Epithelial cell of proximal tubule (primary cell): ENCODE data around the gene PARM1. TPM values are rescaled to one million over a fixed set of nuclear protein-coding genes. Genes with fewer than 3 reads are reported as not detected.
"Not testable (repeated sequence)": the region's sequence is repeated elsewhere in the genome, so short reads cannot be mapped to it uniquely, and the experiment has no call there.

Experiments used
- DNase-seq: peaks from one replicate; pipeline ENCODE4 v3.0.0-alpha.2; 2011; ENCODE audit warnings: low read depth
- H3K4me3 ChIP-seq: 2 replicates; pipeline ENCODE4 v1.5.1; 2011; ENCODE audit warnings: low read depth, mild to moderate bottlenecking, low read length
- total RNA-seq: library from RNA; depleted of rRNA; stranded (reverse); fragments of >200 nt; gene quantifications from 2 replicates; pipeline ENCODE4 v1.2.3, GENCODE V29; 2015
- TF ChIP-seq, protein P1 (sequence below): conservative IDR thresholded peaks from 2 replicates; pipeline ENCODE4 v1.5.1; 2012; ENCODE audit warnings: low read depth, mild to moderate bottlenecking, low read length

The PARM1 gene
- total RNA-seq, 1 donor from 2014 or later, result 1.3 TPM

GRCh38 chr4:74975082-74975481 is 42.2 kb downstream of the PARM1 start:
- no peak overlapping the region for H3K4me3 ChIP-seq
- no peak for DNase-seq
- TF ChIP-seq, protein P1, sequence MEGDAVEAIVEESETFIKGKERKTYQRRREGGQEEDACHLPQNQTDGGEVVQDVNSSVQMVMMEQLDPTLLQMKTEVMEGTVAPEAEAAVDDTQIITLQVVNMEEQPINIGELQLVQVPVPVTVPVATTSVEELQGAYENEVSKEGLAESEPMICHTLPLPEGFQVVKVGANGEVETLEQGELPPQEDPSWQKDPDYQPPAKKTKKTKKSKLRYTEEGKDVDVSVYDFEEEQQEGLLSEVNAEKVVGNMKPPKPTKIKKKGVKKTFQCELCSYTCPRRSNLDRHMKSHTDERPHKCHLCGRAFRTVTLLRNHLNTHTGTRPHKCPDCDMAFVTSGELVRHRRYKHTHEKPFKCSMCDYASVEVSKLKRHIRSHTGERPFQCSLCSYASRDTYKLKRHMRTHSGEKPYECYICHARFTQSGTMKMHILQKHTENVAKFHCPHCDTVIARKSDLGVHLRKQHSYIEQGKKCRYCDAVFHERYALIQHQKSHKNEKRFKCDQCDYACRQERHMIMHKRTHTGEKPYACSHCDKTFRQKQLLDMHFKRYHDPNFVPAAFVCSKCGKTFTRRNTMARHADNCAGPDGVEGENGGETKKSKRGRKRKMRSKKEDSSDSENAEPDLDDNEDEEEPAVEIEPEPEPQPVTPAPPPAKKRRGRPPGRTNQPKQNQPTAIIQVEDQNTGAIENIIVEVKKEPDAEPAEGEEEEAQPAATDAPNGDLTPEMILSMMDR, result no peak

DNA sequence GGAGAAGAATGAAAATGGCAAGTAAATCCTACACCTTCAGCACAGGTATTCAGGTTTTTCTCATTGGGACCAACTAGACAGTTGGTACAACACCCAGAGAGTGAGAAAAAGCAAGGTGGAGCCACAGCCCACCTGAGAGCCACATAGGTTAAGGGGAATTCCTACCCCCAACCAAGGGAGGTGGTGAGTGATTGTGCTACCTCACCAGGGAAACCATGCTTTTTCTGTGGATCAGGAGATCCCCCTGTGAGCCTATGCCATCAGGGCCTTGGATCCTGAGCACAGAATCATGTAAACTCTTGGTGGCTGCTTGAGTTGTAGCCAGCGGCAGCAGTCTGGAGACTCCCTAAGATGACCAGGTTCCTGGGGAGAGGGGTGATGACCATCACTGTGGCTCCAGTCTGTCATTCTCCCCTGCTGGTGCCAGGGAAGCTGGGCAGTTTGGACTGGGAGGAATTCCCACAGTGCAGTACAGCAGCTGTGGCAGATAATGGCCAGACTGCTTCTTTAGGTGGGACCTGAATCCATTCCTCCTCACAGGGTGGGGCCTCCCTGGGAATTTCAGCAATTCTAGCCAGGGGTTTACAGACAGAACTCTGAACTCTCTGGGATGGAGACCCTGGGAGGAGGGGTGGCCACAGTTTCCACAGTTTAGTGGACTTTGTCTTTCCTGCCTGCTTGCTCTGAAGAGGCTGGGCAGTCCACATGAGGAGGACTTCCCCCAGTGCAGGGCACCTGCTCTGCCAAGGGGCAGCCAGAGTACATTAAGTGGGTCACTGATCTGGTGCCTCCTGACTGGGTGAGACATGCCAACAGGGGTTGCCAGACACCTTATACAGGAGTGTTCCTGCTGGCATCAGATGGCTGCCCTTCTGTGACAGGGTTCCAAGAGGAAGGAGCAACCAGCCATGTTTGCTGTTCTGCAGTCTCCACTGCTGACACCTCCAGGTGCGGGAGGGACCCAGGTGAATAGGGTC is 43.2 kb downstream of the PARM1 start:
- no peak for DNase-seq
- H3K4me3 ChIP-seq, result no peak overlapping the region
- TF ChIP-seq, protein P1, result no peak

GRCh38 chr4:74982546-74983252 is 49.8 kb downstream of the PARM1 start:
- DNase-seq, result no peak
- TF ChIP-seq, protein P1, result no peak
- H3K4me3 ChIP-seq, result no peak overlapping the region

- no peak for DNase-seq
- no peak overlapping the region for H3K4me3 ChIP-seq
- TF ChIP-seq, protein P1, result no peak
Measured at GRCh38 chr4:74983253-74983635, 50.3 kb downstream of the PARM1 start.

DNA sequence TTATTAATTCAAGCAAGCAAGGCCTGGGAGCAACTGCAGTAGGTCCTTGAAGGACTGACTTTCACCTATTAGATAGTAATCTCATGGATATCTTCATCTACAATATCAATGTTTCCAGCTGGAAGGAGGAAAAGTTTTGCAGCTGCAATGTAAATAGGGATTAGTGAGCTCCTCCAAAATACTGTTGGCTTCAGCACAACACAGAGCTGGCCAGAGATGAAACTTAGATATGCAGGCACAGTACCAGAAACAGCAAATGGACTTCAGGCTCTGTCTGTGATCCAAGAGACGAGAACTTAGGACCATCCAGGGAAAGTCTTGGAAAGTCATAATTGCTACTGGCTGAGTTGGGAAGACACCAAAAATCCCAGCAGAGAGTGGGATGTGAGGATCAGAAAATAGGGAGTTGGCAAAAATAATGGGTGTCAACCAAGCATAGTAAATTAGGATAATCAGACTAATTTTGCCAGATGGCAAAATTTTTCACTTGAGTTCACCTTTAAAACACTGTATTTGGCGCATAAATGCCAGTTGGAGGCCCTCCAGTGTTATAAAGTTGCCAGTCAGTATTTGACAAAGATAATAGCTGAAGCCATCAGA is 57.5 kb downstream of the PARM1 start:
- no peak overlapping the region for H3K4me3 ChIP-seq
- DNase-seq, result no peak
- TF ChIP-seq, protein P1, result no peak

GRCh38 chr4:74994436-74994835 is 61.5 kb downstream of the PARM1 start:
- H3K4me3 ChIP-seq, DNase-seq: not testable (repeated sequence)

GRCh38 chr4:74996996-74997395 is 64.1 kb downstream of the PARM1 start:
- no peak for DNase-seq

More at GRCh38 chr4:74996996-74997395, 64.1 kb downstream of the PARM1 start:
- H3K4me3 ChIP-seq, result no peak overlapping the region
- TF ChIP-seq, protein P1, result no peak
